K562 (cell line): ENCODE results near the gene UGT1A9. TPM values are rescaled to one million over a fixed set of nuclear protein-coding genes. Genes with fewer than 3 reads are reported as not detected.

Source experiments
- HMGXB4 ChIP-seq: sonication (generic); formaldehyde crosslinking; IDR thresholded peaks from 2 replicates; pipeline ENCODE4 v1.8.1; 2023; ENCODE audit warnings: mild to moderate bottlenecking, missing genetic modification reagents
- ZBTB33 ChIP-seq: sonication (generic); formaldehyde crosslinking; IDR thresholded peaks from 2 replicates; pipeline ENCODE4 v1.8.1; 2023; ENCODE audit warnings: mild to moderate bottlenecking, missing genetic modification reagents
- polyA plus RNA-seq, 8 experiments: library from polyadenylated mRNA; depleted of rRNA in 4 of 8; stranded (reverse) in 5 of 8; unstranded in 3 of 8; fragments of >200 nt; fragmentation: Nextera tagmentation in 2 of 8; fragmentation: Illumina TruSeq in 1 of 8; extraction: Ambion mirVana in 2 of 8; extraction: Trizol in 1 of 8; gene quantifications; 2 replicates each; pipeline versions ENCODE4 v1.2.1 to v1.2.3, GENCODE V29; 2011 to 2014; ENCODE audit warnings: inconsistent platforms in 1 of 8, missing spikeins in 1 of 8
- total RNA-seq, 7 experiments: library from RNA; depleted of rRNA in 6 of 7; stranded (reverse); fragments of >200 nt in 6 of 7; fragmentation: Illumina TruSeq in 2 of 7; extraction: Trizol in 2 of 7; gene quantifications; 2 replicates each; pipeline versions ENCODE4 v1.2.1 to v1.2.3, GENCODE V29; 2011 to 2021; ENCODE audit warnings: low replicate concordance in 1 of 7

Gene UGT1A9
- total and polyA plus RNA-seq, 9 of the 15 experiments (the other 6 are each of a cell fraction or from before 2014, with no cell fraction given): 0.09 TPM; not detected in 8

DNA sequence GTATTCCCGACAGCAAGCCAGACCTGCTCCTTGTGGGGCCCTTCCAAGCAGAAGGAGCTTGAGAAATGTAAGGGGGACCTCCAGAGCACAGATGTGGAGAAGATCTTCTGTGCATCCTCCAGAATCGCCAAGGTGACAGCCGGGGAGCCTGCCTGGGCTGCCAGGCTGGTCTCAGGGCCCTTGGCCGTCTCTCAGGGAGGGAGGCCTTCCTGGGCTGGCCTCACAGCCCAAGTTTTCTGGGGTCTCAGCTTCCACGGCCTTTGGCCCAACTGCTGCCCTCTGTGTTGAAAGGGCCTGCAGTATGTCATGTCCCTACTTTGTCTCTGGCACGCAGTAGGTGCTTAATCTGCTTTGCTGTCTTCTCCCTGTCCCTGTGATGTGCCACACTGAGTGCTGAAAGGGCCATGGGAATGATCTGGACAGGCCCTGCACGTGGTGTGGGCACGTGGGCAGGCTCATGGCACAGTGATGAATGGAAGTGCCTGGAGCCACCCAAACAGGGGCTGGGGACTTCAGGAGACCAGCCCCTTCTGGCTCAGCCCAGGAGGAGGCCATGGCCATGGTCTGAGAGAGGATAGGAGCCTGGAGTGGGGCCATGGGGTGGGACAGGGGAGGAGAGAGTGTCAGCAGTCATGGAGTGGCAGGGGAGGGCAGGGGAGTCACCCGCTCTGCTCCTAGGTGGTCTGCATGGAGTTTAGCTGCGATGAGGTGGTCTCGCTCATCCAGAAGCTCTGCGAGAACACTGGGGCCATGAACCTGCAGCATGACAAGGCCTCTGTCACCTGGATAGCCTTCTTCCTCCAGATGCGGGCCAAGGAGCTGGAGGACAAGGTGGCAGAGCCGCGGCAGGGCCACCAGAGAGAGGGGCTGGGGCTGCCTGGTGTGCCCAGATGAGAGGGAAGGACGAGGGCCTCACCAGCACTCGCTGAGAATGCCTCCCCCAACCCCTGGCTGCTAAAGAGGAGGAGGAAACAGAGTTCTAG is 147.2 kb downstream of the UGT1A9 start (continued):
- TF ChIP-seq ZBTB33 (CRISPR knock-in tag): no peak
- TF ChIP-seq HMGXB4: no peak
